ENCODE data around the gene TDRD6. TPM values are rescaled to one million over a fixed set of nuclear protein-coding genes. Genes with fewer than 3 reads are reported as not detected.
A peak's percentile ranks its signal among the peaks of the same experiment; 100 is the strongest.

Gene TDRD6
- total RNA-seq, 1 experiment from 2014 or later: 0.57 TPM

- Histone ChIP-seq H3K4me3 (replicated peaks in 1 of 2; ENCODE audit: low read depth in 1 of 2, low read length in 2 of 2) (no peak overlapping the region), H3K4me1 (ENCODE audit: control insufficient read depth in 1 of 2, insufficient read depth in 2 of 2, low read length in 2 of 2) (peaks cover 3 to 17% of the 10 kb centered on the region in 2 experiments; a peak in 2 of 4 replicates), H3K27me3 (ENCODE audit: insufficient read depth, low read length) (no peaks in the 10 kb centered on the region), H3K9ac (ENCODE audit: low read length) (no peak overlapping the region), H3K79me2 (ENCODE audit: insufficient read depth, low read length) (no peaks in the 10 kb centered on the region), H3K9me3 (ENCODE audit: control insufficient read depth in 1 of 2, insufficient read depth in 1 of 2, low read depth in 1 of 2, low read length in 2 of 2) (no peaks in the 10 kb centered on the region), H3K4me2 (ENCODE audit: low read length) (peak overlapping the region; percentile 10; the same call in 1 of the 2 replicates), H3K27ac (ENCODE audit: low read depth, low read length) (no peak overlapping the region), H2AFZ (ENCODE audit: low read depth, low read length, poor library complexity, severe bottlenecking) (no peak overlapping the region), H4K20me1 (ENCODE audit: insufficient read depth) (no peaks in the 10 kb centered on the region), H3K9me2 (ENCODE audit: insufficient read depth) (no peaks in the 10 kb centered on the region), H3K36me3 (ENCODE audit: control insufficient read depth in 1 of 2, insufficient read depth in 2 of 2, low read length in 2 of 2) (no peaks in the 10 kb centered on the region)
- BruUV-seq (replicated peaks): no TSS peak
- peak; percentile 24 for DNase-seq (ENCODE audit: low read depth, low spot score)
- intact Hi-C loops (cut with micrococcal nuclease): no loop called here
- POLR2A ChIA-PET: no interaction called here
- CTCF ChIA-PET: interaction anchor here (0.6 to 1.8 kb wide), 12 partner anchors 10 to 450 kb away, joined by 3 to 9 read pairs (median 4); partner anchors contain the start of gene RCAN2
- peak; percentile 36; the same call in 1 of the 2 replicates for ATAC-seq
- RAD21 ChIA-PET (ENCODE audit: low non-redundant PET in 1 of 2, low total read pairs in 2 of 2, uncharacterized antibody in 2 of 2, unreplicated experiment in 2 of 2): no interaction called here
- TF ChIP-seq RAD21 (IDR thresholded peaks at IDR 0.05; ENCODE audit: low read depth) (peak; percentile 25; the same call in 1 of the 2 replicates), SIN3A (IDR thresholded peaks at IDR 0.05; ENCODE audit: low read depth) (no peak), EGR1 (IDR thresholded peaks at IDR 0.05; ENCODE audit: low read depth) (no peak), CBX3 (IDR thresholded peaks at IDR 0.05; ENCODE audit: low read depth) (0 out of 2 replicates have a peak, but pooled peaks have one; percentile 33), CTCF (IDR thresholded peaks at IDR 0.05 in 2 of 3, conservative IDR thresholded peaks at IDR 0.05 in 1 of 3; ENCODE audit: borderline replicate concordance in 1 of 3, insufficient read depth in 1 of 3, low read depth in 2 of 3, low read length in 2 of 3) (peak in 2 of 3 experiments; percentile 76 to 79; a peak in 4 of 6 replicates), TCF7L2 (IDR thresholded peaks at IDR 0.05; ENCODE audit: borderline replicate concordance, extremely low read depth, insufficient read depth, insufficient read length) (no peak)
Measured at GRCh38 chr6:46655803-46656202, 31.9 kb upstream of the TDRD6 start.

GRCh38 chr6:46657642-46658041 is 30.0 kb upstream of the TDRD6 start:
- Histone ChIP-seq H3K4me2 (ENCODE audit: low read length) (no peak overlapping the region), H2AFZ (ENCODE audit: low read depth, low read length, poor library complexity, severe bottlenecking) (no peak overlapping the region), H3K27me3 (ENCODE audit: insufficient read depth, low read length) (no peaks in the 10 kb centered on the region), H3K27ac (ENCODE audit: low read depth, low read length) (no peak overlapping the region), H3K79me2 (ENCODE audit: insufficient read depth, low read length) (no peaks in the 10 kb centered on the region), H3K36me3 (ENCODE audit: control insufficient read depth in 1 of 2, insufficient read depth in 2 of 2, low read length in 2 of 2) (no peaks in the 10 kb centered on the region), H4K20me1 (ENCODE audit: insufficient read depth) (no peaks in the 10 kb centered on the region), H3K9me2 (ENCODE audit: insufficient read depth) (no peaks in the 10 kb centered on the region), H3K9me3 (ENCODE audit: control insufficient read depth in 1 of 2, insufficient read depth in 1 of 2, low read depth in 1 of 2, low read length in 2 of 2) (no peaks in the 10 kb centered on the region), H3K9ac (ENCODE audit: low read length) (no peak overlapping the region), H3K4me3 (replicated peaks in 1 of 2; ENCODE audit: low read depth in 1 of 2, low read length in 2 of 2) (no peak overlapping the region), H3K4me1 (ENCODE audit: control insufficient read depth in 1 of 2, insufficient read depth in 2 of 2, low read length in 2 of 2) (peaks cover 3 to 8% of the 10 kb centered on the region in 2 experiments; a peak in 2 of 4 replicates)
- ATAC-seq (no peak), DNase-seq (ENCODE audit: low read depth, low spot score) (no peak)
- intact Hi-C loops (cut with micrococcal nuclease): no loop called here
- ChIA-PET CTCF (no interaction called here), RAD21 (ENCODE audit: low non-redundant PET in 1 of 2, low total read pairs in 2 of 2, uncharacterized antibody in 2 of 2, unreplicated experiment in 2 of 2) (no interaction called here), POLR2A (no interaction called here)
- TF ChIP-seq RAD21 (IDR thresholded peaks at IDR 0.05; ENCODE audit: low read depth): no peak
- no peak for TF ChIP-seq SRF (IDR thresholded peaks at IDR 0.05; ENCODE audit: low read depth)
- TF ChIP-seq POLR2AphosphoS5 (IDR thresholded peaks at IDR 0.05; ENCODE audit: low read depth, low read length): no peak
- TF ChIP-seq REST (IDR thresholded peaks at IDR 0.05; ENCODE audit: low read depth): no peak
- TF ChIP-seq TCF7L2 (IDR thresholded peaks at IDR 0.05; ENCODE audit: borderline replicate concordance, extremely low read depth, insufficient read depth, insufficient read length): no peak
- TF ChIP-seq CBX3 (IDR thresholded peaks at IDR 0.05; ENCODE audit: low read depth): no peak
- TF ChIP-seq CEBPB (IDR thresholded peaks at IDR 0.05; ENCODE audit: low read depth): no peak
- no peak for TF ChIP-seq SP1 (IDR thresholded peaks at IDR 0.05; ENCODE audit: low read depth)
- TF ChIP-seq CTCF (IDR thresholded peaks at IDR 0.05 in 2 of 3, conservative IDR thresholded peaks at IDR 0.05 in 1 of 3; ENCODE audit: borderline replicate concordance in 1 of 3, insufficient read depth in 1 of 3, low read depth in 2 of 3, low read length in 2 of 3): no peak
- BruUV-seq (replicated peaks): no TSS peak
